NCI-H1105 (cell line): ENCODE data around the gene PHEX.
A peak's percentile ranks its signal among the peaks of the same experiment; 100 is the strongest.

ENCODE experiments used
- DNase-seq: peaks from one replicate; lab custom pipeline; 2025; lab: John Stamatoyannopoulos, UW

PHEX gene

GRCh38 chrX:22032084-22032483 lies at the start of gene PHEX:
Gene PHEX (plus strand): TSS chrX:22032325. CDS start chrX:22033006, 681 bp downstream.
- no peak for DNase-seq

GRCh38 chrX:21985332-21985777 lies 46.8 kb upstream of the PHEX start:
- DNase-seq, result peak; percentile 53

- no peak for DNase-seq
These were observed 45.5 kb upstream of the PHEX start for GRCh38 chrX:21986596-21986995.

GRCh38 chrX:21989384-21989783 lies 42.7 kb upstream of the PHEX start:
- no peak for DNase-seq

GRCh38 chrX:21990832-21991231 lies 41.3 kb upstream of the PHEX start:
- no peak for DNase-seq

- no peak for DNase-seq
These were observed 40.6 kb upstream of the PHEX start for GRCh38 chrX:21991504-21991903.

- DNase-seq, result no peak
These were observed 38.9 kb upstream of the PHEX start for GRCh38 chrX:21993265-21993664.

GRCh38 chrX:21996872-21997455 lies 35.2 kb upstream of the PHEX start:
- no peak for DNase-seq

- no peak for DNase-seq
These were observed 34.1 kb upstream of the PHEX start for GRCh38 chrX:21998037-21998436.

GRCh38 chrX:22004866-22005265 lies 27.3 kb upstream of the PHEX start:
- DNase-seq, result no peak

- no peak for DNase-seq
These were observed 20.1 kb upstream of the PHEX start for GRCh38 chrX:22012051-22012450.

- no peak for DNase-seq
These were observed 19.2 kb upstream of the PHEX start for GRCh38 chrX:22012931-22013330.

GRCh38 chrX:22015139-22015750 lies 16.9 kb upstream of the PHEX start:
- no peak for DNase-seq

GRCh38 chrX:22021751-22022324 lies 10.3 kb upstream of the PHEX start:
- DNase-seq, result no peak

GRCh38 chrX:22024577-22024976 lies 7.5 kb upstream of the PHEX start:
- no peak for DNase-seq

- no peak for DNase-seq
These were observed 6.4 kb upstream of the PHEX start for GRCh38 chrX:22025751-22026150.

- DNase-seq, result no peak
These were observed 5.4 kb upstream of the PHEX start for GRCh38 chrX:22026731-22027130.

GRCh38 chrX:22032506-22032905 lies 381 bp downstream of the PHEX start:
- DNase-seq, result no peak

- DNase-seq, result no peak
These were observed 1.7 kb downstream of the PHEX start for GRCh38 chrX:22033818-22034217.

- no peak for DNase-seq
These were observed 3.1 kb downstream of the PHEX start for GRCh38 chrX:22035236-22035635.

- no peak for DNase-seq
These were observed 5.1 kb downstream of the PHEX start for GRCh38 chrX:22037225-22037624.

- no peak for DNase-seq
These were observed 5.9 kb downstream of the PHEX start for GRCh38 chrX:22037911-22038537.

GRCh38 chrX:22039541-22039940 lies 7.4 kb downstream of the PHEX start:
- no peak for DNase-seq
